Measurements from ENCODE around the gene DIO2. TPM values are rescaled to one million over a fixed set of nuclear protein-coding genes. Genes with fewer than 3 reads are reported as not detected.

Gene DIO2
- total and polyA plus RNA-seq, 12 donors = 0.20 to 18.8 (median 5.8) TPM

DNA sequence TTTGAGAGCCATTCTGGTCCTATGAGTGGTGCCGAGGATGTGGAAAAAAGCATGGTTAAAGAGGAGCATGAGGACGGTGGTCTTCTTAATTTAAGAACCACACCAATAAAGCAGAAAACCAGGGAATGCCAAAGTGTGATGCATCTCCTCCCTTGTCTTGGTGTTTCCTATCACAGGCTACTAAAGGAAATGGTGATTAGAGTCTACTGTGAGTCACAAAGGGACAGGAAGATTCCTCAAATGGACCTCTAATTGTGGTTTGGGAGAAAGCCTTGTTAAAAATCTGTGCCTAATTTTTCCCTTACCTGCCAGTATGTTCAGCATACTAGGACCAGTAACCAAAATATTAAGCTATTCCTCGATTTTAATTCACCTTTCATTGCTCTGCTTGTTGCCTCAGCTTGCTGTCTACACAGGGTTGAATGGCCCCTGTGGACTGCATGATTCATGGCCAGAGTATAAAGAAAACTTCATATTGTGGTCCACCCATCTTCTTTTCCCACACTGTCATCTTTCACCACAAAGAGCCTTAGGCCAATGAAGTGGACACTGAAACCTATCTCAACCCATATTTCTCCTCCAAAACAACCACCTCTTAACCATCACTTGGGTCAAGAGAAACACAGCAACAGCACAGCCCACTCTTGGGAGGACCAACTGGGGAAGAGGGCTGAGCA is 38.8 kb downstream of the DIO2 start:
- H3K4me3 ChIP-seq = no peak overlapping the region
- H3K9me3 ChIP-seq = no peaks in the 10 kb centered on the region
- TF ChIP-seq, protein P1, sequence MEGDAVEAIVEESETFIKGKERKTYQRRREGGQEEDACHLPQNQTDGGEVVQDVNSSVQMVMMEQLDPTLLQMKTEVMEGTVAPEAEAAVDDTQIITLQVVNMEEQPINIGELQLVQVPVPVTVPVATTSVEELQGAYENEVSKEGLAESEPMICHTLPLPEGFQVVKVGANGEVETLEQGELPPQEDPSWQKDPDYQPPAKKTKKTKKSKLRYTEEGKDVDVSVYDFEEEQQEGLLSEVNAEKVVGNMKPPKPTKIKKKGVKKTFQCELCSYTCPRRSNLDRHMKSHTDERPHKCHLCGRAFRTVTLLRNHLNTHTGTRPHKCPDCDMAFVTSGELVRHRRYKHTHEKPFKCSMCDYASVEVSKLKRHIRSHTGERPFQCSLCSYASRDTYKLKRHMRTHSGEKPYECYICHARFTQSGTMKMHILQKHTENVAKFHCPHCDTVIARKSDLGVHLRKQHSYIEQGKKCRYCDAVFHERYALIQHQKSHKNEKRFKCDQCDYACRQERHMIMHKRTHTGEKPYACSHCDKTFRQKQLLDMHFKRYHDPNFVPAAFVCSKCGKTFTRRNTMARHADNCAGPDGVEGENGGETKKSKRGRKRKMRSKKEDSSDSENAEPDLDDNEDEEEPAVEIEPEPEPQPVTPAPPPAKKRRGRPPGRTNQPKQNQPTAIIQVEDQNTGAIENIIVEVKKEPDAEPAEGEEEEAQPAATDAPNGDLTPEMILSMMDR (IDR thresholded peaks at IDR 0.05) = no peak
- ATAC-seq (no peak), DNase-seq (no peak)
- no peaks in the 10 kb centered on the region for H3K36me3 ChIP-seq
- no peak overlapping the region for H3K27ac ChIP-seq
- 72 to 78% methylated on average over 3 of the region's 3 CpGs for WGBS, 2 donors
- H3K27me3 ChIP-seq = no peaks in the 10 kb centered on the region
- intact Hi-C loops (cut with DNase I) = no loop called here
- peaks cover 0 to 7% (median 0%) of the 10 kb centered on the region in 9 donors for H3K4me1 ChIP-seq

DNA sequence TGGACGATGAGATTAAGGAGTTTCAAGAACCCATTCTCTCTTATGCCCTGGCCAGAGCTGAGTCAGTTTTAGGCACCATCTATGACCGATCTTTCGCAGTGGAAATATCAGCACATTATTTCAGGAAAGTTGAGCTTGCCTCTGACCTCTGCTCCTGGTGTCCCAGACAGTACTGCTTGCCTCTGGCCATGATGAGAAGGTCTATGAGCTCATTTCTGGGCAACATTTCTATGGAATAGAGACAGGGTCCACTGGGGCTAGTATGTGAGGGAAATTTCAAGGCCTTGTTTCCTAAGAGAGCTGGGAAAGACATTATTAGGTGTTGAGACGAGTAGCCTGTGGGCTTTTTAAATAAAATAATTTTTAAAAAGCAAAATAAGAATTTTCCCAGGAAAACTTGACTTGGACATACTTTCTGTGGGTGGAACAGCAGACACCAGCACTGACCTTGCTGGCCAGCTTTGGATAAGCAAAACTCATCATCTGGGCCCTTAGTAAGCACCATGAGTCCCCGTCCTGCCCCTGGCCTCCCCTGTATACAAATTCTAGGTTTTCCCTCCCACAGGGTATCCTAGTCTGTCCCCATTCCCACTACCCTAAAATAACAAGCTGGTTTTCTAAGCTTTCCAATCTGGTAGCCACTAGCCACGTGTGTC is 43.4 kb downstream of the DIO2 start:
- peak in 1 of 2 donors; percentile 36 for DNase-seq
- Histone ChIP-seq H3K27ac (peak overlapping the region in 7 of 10 donors; percentile 54 to 79 (median 61)), H3K9me3 (no peaks in the 10 kb centered on the region), H3K36me3 (no peaks in the 10 kb centered on the region), H3K27me3 (no peaks in the 10 kb centered on the region), H3K4me3 (no peak overlapping the region), H3K4me1 (peaks cover 0 to 7% (median 0%) of the 10 kb centered on the region in 9 donors)
- TF ChIP-seq, protein P1 (IDR thresholded peaks at IDR 0.05) = no peak
- WGBS, 2 donors = 62 to 64% methylated on average over 6 of the region's 6 CpGs
- intact Hi-C loops (cut with DNase I) = no loop called here
- ATAC-seq = peak; percentile 78 to 95 (median 92)

DNA sequence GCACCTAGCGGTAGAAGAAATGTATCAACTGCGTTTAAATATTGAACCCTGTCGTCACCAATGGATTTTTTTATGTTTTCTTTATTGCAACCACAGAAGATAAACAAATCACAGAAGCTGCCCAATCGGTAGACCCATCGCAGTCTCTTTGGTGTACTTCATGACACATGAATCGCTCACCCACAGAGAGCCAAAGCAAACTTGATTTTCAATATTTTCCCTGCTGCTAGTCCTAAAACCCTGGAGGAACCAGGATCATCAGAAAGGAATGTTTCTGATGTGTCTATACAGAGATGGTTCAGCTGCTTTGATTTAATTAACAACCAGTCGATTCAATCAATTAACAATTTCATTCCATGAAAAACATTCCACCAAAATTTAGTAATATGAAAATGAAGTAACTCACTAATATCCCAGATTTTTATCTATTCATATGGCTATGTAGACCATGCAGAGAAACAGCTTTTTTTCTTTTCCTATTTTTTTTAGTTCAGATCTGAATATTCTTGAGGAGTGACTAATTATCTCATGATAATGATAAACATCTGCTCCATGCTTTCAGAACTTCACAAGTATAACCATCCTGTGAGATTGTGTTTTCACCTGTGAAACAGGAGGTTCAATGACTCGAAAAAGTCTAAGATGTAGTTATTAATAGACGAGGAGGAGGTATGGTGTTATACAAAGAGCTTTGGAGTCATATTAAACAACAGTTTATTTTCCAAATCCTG is 46.1 kb downstream of the DIO2 start:
- TF ChIP-seq, protein P1 (IDR thresholded peaks at IDR 0.05) = no peak
- DNase-seq (no peak), ATAC-seq (no peak)
- H3K4me3 ChIP-seq = no peak overlapping the region
- intact Hi-C loops (cut with DNase I) = no loop called here
- peaks cover 0 to 7% (median 0%) of the 10 kb centered on the region in 9 donors for H3K4me1 ChIP-seq
- H3K9me3 ChIP-seq = no peaks in the 10 kb centered on the region
- H3K27me3 ChIP-seq = no peaks in the 10 kb centered on the region
- H3K27ac ChIP-seq = peak overlapping the region in 1 of 10 donors; percentile 11
- no peaks in the 10 kb centered on the region for H3K36me3 ChIP-seq
- WGBS, 2 donors = 78 to 79% methylated on average over 9 of the region's 9 CpGs

DNA sequence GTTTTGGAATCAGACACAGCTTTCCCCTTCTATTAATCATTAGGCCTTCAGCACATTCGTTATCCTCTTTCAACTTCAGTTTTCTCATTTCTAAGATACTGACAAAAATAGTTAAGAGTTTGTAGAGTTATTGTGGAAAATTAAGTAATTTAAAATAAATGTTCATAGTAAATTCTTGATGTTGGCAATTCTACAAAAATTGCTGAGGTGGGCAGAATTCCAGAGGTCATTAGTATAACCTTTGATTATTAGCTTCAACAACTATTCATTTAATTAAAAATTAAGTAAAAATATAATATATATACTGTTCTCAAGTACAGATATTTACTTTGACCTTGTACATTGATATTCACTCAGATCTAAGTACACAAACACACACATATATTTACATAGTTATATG is 58.5 kb downstream of the DIO2 start:
- Histone ChIP-seq H3K27me3 (no peaks in the 10 kb centered on the region), H3K9me3 (no peaks in the 10 kb centered on the region), H3K36me3 (no peaks in the 10 kb centered on the region), H3K27ac (peak overlapping the region in 1 of 10 donors; percentile 23), H3K4me1 (no peaks in the 10 kb centered on the region), H3K4me3 (no peak overlapping the region)
- 67 to 75% methylated on average over 1 of the region's 1 CpG for WGBS, 2 donors
- ATAC-seq (no peak), DNase-seq (no peak)
- intact Hi-C loops (cut with DNase I) = no loop called here
- TF ChIP-seq, protein P1 (IDR thresholded peaks at IDR 0.05) = no peak
